H1 (cell line): ENCODE measurements around the gene HSD17B1. TPM values are rescaled to one million over a fixed set of nuclear protein-coding genes. Genes with fewer than 3 reads are reported as not detected.

Experiments used
- CEBPB ChIP-seq: IDR thresholded peaks from 2 replicates; pipeline ENCODE4 v1.6.1; 2012; ENCODE audit warnings: low read depth, low read length
- CHD7 ChIP-seq: fragments of 300-600 bp; sonication (generic); IDR thresholded peaks from 2 replicates; pipeline ENCODE4 v1.7.1; 2012; ENCODE audit warnings: low read length, moderate library complexity, mild to moderate bottlenecking, inconsistent platforms; ENCODE audit not compliant: insufficient replicate concordance
- HDAC6 ChIP-seq: IDR thresholded peaks from one replicate; pipeline ENCODE4 v1.7.1; 2012; ENCODE audit warnings: low read depth, mild to moderate bottlenecking, inconsistent platforms, low read length, moderate library complexity
- JUN ChIP-seq: IDR thresholded peaks from 2 replicates; pipeline ENCODE4 v1.6.1; 2011; ENCODE audit warnings: low read depth, mild to moderate bottlenecking, improper control_type of control experiment, low read length
- NANOG ChIP-seq: IDR thresholded peaks from 2 replicates; pipeline ENCODE4 v1.6.1; 2011; ENCODE audit warnings: low read length, low read depth, mild to moderate bottlenecking, inconsistent platforms; ENCODE audit not compliant: insufficient read depth, poor library complexity, severe bottlenecking
- polyA plus RNA-seq, 7 experiments: library from polyadenylated mRNA; depleted of rRNA in 3 of 7; stranded (reverse) in 5 of 7; unstranded in 2 of 7; fragments of >200 nt in 5 of 7; fragments of 200-250 nt in 2 of 7; gene quantifications; 1 replicate in 5 of 7; 2 replicates in 1 of 7; 4 replicates in 1 of 7; pipeline versions ENCODE4 v1.2.1 to v1.2.3, GENCODE V29; 2011 to 2013; ENCODE audit warnings: missing spikeins in 2 of 7, mixed read lengths in 2 of 7
- total RNA-seq: library from RNA; stranded (reverse); fragmentation: NEBNext Ultra II Directional; extraction: Animal tissue kit (Norgen Biotek cat#: 25700); gene quantifications from 2 replicates; pipeline ENCODE4 v1.2.1, GENCODE V29; 2021
- TF ChIP-seq, protein P1 (sequence below), 3 experiments: IDR thresholded peaks; 1 replicate in 2 of 3; 2 replicates in 1 of 3; pipeline versions ENCODE4 v1.5.1 to v1.6.1; 2011; ENCODE audit warnings: low read length in 3 of 3, mild to moderate bottlenecking in 3 of 3, inconsistent platforms in 2 of 3, low read depth in 1 of 3, moderate library complexity in 1 of 3; ENCODE audit not compliant: insufficient read depth in 1 of 3; ENCODE audit errors: control extremely low read depth in 1 of 3

Gene HSD17B1
- total and polyA plus RNA-seq, 2 of the 8 experiments (the other 6 are each of a cell fraction or from before 2014, with no cell fraction given): 0.88 to 1.0 TPM

GRCh38 chr17:42598905-42599304 is 46.2 kb downstream of the HSD17B1 start (continued):
- TF ChIP-seq CEBPB: no peak
- no peak for TF ChIP-seq JUN
- no peak for TF ChIP-seq NANOG
- TF ChIP-seq CHD7: no peak
- TF ChIP-seq HDAC6: no peak
- TF ChIP-seq, protein P1, sequence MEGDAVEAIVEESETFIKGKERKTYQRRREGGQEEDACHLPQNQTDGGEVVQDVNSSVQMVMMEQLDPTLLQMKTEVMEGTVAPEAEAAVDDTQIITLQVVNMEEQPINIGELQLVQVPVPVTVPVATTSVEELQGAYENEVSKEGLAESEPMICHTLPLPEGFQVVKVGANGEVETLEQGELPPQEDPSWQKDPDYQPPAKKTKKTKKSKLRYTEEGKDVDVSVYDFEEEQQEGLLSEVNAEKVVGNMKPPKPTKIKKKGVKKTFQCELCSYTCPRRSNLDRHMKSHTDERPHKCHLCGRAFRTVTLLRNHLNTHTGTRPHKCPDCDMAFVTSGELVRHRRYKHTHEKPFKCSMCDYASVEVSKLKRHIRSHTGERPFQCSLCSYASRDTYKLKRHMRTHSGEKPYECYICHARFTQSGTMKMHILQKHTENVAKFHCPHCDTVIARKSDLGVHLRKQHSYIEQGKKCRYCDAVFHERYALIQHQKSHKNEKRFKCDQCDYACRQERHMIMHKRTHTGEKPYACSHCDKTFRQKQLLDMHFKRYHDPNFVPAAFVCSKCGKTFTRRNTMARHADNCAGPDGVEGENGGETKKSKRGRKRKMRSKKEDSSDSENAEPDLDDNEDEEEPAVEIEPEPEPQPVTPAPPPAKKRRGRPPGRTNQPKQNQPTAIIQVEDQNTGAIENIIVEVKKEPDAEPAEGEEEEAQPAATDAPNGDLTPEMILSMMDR (IDR thresholded peaks at IDR 0.05; ENCODE audit: control extremely low read depth in 1 of 3, insufficient read depth in 1 of 3, low read depth in 1 of 3, low read length in 3 of 3): no peak
